Activated CD8-positive, alpha-beta T cell treated with anti-CD3 and anti-CD28 coated beads for 36 hours (primary cell): ENCODE measurements around the gene SIL1. TPM values are rescaled to one million over a fixed set of nuclear protein-coding genes. Genes with fewer than 3 reads are reported as not detected.
"Not testable (repeated sequence)": the region's sequence is repeated elsewhere in the genome, so short reads cannot be mapped to it uniquely, and the experiment has no call there.

ENCODE experiments used
- ATAC-seq: fragments of 200-7000 bp; cut with Tn5 transposase; one replicate; pipeline ENCODE4 v1.10.0; 2021; ENCODE audit warnings: mild to moderate bottlenecking, moderate library complexity
- CTCF ChIA-PET: fragments of 350-600 bp; sonication (Branson Sonifier 250); formaldehyde crosslinking; loops from one replicate; lab custom pipeline; 2021; ENCODE audit warnings: antibody characterized with exemption; lab: Charles Lee
- POLR2A ChIA-PET: fragments of 350-600 bp; sonication (Branson Sonifier 250); formaldehyde crosslinking; loops from one replicate; lab custom pipeline; 2021; ENCODE audit warnings: antibody characterized with exemption; lab: Charles Lee
- DNase-seq: peaks from one replicate; pipeline ENCODE4 v3.0.0-alpha.2; 2020
- H3K27ac Mint-ChIP-seq: one replicate; pipeline ENCODE4 v1.8.0; 2021; ENCODE audit warnings: mild to moderate bottlenecking, mixed read lengths
- H3K27me3 Mint-ChIP-seq: one replicate; pipeline ENCODE4 v1.8.0; 2021; ENCODE audit warnings: mixed read lengths
- H3K36me3 Mint-ChIP-seq: one replicate; pipeline ENCODE4 v1.8.0; 2021; ENCODE audit warnings: low read depth, mixed read lengths
- H3K4me1 Mint-ChIP-seq: one replicate; pipeline ENCODE4 v1.8.0; 2021; ENCODE audit warnings: low read depth, mixed read lengths
- H3K4me3 Mint-ChIP-seq: one replicate; pipeline ENCODE4 v1.8.0; 2021; ENCODE audit warnings: mild to moderate bottlenecking, moderate library complexity, mixed read lengths
- H3K9me3 Mint-ChIP-seq: one replicate; pipeline ENCODE4 v1.8.0; 2021; ENCODE audit warnings: mixed read lengths
- intact Hi-C: fragments of 100-400 bp; cut with micrococcal nuclease; formaldehyde crosslinking; loops from one replicate; pipeline ENCODE4 v1.10.0; 2022
- total RNA-seq, 2 experiments: library from RNA; stranded (reverse); gene quantifications; one replicate each; pipeline ENCODE4 v1.2.3, GENCODE V29; 2021
- TF ChIP-seq, protein P1 (sequence below): fragments of 200-600 bp; IDR thresholded peaks from one replicate; pipeline ENCODE4 v1.8.0; 2022; ENCODE audit warnings: antibody characterized with exemption, mild to moderate bottlenecking

Gene SIL1
- total RNA-seq, 2 experiments from 2014 or later, result 27.6 to 32.3 TPM

GRCh38 chr5:139223481-139223880 is 25.3 kb upstream of the SIL1 start:
- Mint-ChIP-seq H3K36me3 (no peaks in the 10 kb centered on the region), H3K9me3 (no peaks in the 10 kb centered on the region), H3K27me3 (peaks cover 3% of the 10 kb centered on the region), H3K4me1 (no peaks in the 10 kb centered on the region), H3K4me3 (no peak overlapping the region), H3K27ac (no peak overlapping the region)
- ATAC-seq (no peak), DNase-seq (no peak)
- ChIA-PET CTCF (no interaction called here), POLR2A (no interaction called here)
- TF ChIP-seq, protein P1, sequence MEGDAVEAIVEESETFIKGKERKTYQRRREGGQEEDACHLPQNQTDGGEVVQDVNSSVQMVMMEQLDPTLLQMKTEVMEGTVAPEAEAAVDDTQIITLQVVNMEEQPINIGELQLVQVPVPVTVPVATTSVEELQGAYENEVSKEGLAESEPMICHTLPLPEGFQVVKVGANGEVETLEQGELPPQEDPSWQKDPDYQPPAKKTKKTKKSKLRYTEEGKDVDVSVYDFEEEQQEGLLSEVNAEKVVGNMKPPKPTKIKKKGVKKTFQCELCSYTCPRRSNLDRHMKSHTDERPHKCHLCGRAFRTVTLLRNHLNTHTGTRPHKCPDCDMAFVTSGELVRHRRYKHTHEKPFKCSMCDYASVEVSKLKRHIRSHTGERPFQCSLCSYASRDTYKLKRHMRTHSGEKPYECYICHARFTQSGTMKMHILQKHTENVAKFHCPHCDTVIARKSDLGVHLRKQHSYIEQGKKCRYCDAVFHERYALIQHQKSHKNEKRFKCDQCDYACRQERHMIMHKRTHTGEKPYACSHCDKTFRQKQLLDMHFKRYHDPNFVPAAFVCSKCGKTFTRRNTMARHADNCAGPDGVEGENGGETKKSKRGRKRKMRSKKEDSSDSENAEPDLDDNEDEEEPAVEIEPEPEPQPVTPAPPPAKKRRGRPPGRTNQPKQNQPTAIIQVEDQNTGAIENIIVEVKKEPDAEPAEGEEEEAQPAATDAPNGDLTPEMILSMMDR, result no peak
- intact Hi-C loops, result no loop called here

- H3K4me1 Mint-ChIP-seq, result no peaks in the 10 kb centered on the region
These were observed 24.2 kb upstream of the SIL1 start for GRCh38 chr5:139222346-139222745.

DNA sequence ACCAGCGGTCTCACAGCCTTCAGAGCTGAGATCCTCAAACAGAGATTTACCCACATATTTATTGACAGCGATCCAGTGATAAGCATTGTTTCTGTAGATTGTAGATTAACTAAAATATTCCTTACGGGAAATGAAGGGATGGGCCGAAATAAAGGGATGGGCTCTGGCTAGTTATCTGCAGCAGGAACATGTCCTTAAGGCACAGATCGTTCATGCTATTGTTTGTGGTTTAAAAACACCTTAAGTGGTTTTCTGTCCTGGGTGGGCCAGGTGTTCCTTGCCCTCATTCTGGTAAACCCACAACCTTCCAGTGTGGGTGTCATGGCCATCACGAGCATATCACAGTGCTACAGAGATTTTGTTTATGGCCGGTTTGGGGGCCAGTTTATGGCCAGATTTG is 19.9 kb upstream of the SIL1 start:
- CTCF ChIA-PET, H3K4me3 Mint-ChIP-seq, H3K9me3 Mint-ChIP-seq, H3K4me1 Mint-ChIP-seq, H3K27me3 Mint-ChIP-seq, H3K36me3 Mint-ChIP-seq, ATAC-seq, H3K27ac Mint-ChIP-seq, intact Hi-C loops, DNase-seq: not testable (repeated sequence)
- POLR2A ChIA-PET, result interaction anchor here (0.6 kb wide), 1 partner anchor 162 kb away, joined by 3 read pairs; no protein-coding TSS in a partner anchor

More at GRCh38 chr5:139222346-139222745, 24.2 kb upstream of the SIL1 start:
- H3K27me3 Mint-ChIP-seq, result peaks cover 3% of the 10 kb centered on the region
- TF ChIP-seq, protein P1, result no peak
- no peaks in the 10 kb centered on the region for H3K9me3 Mint-ChIP-seq
- intact Hi-C loops, result no loop called here
- H3K36me3 Mint-ChIP-seq, result no peaks in the 10 kb centered on the region
- CTCF ChIA-PET, result no interaction called here
- DNase-seq, result no peak
- H3K27ac Mint-ChIP-seq, result no peak overlapping the region
- no peak for ATAC-seq
- POLR2A ChIA-PET, result interaction anchor here (0.6 to 1.5 kb wide), 3 partner anchors 16 to 569 kb away, joined by 3 to 4 read pairs (median 3); no protein-coding TSS in a partner anchor
- H3K4me3 Mint-ChIP-seq, result no peak overlapping the region

GRCh38 chr5:139215107-139215975 is 17.2 kb upstream of the SIL1 start:
- Mint-ChIP-seq H3K9me3 (no peaks in the 10 kb centered on the region), H3K36me3 (no peaks in the 10 kb centered on the region), H3K27me3 (no peaks in the 10 kb centered on the region), H3K4me3 (no peak overlapping the region), H3K4me1 (no peaks in the 10 kb centered on the region), H3K27ac (no peak overlapping the region)
- ATAC-seq (no peak), DNase-seq (no peak)
- ChIA-PET POLR2A (interaction anchor here (0.8 kb wide), 1 partner anchor 36 kb away, joined by 3 read pairs; no protein-coding TSS in a partner anchor), CTCF (no interaction called here)
- intact Hi-C loops, result no loop called here
- TF ChIP-seq, protein P1, result no peak

- ChIA-PET CTCF (interaction anchor here (0.8 kb wide), 1 partner anchor 16 kb away, joined by 3 read pairs; the partner anchor contains the start of gene SIL1), POLR2A (interaction anchor here (0.8 kb wide), 1 partner anchor 36 kb away, joined by 3 read pairs; no protein-coding TSS in a partner anchor)
- no peak for ATAC-seq
- TF ChIP-seq, protein P1, result no peak
- Mint-ChIP-seq H3K27ac (no peak overlapping the region), H3K4me3 (no peak overlapping the region), H3K9me3 (no peaks in the 10 kb centered on the region), H3K36me3 (no peaks in the 10 kb centered on the region), H3K4me1 (no peaks in the 10 kb centered on the region), H3K27me3 (no peaks in the 10 kb centered on the region)
- intact Hi-C loops, result no loop called here
- no peak for DNase-seq
These were observed 16.5 kb upstream of the SIL1 start for GRCh38 chr5:139214646-139215045.
